ENCODE results near the gene MGST2.

DNA sequence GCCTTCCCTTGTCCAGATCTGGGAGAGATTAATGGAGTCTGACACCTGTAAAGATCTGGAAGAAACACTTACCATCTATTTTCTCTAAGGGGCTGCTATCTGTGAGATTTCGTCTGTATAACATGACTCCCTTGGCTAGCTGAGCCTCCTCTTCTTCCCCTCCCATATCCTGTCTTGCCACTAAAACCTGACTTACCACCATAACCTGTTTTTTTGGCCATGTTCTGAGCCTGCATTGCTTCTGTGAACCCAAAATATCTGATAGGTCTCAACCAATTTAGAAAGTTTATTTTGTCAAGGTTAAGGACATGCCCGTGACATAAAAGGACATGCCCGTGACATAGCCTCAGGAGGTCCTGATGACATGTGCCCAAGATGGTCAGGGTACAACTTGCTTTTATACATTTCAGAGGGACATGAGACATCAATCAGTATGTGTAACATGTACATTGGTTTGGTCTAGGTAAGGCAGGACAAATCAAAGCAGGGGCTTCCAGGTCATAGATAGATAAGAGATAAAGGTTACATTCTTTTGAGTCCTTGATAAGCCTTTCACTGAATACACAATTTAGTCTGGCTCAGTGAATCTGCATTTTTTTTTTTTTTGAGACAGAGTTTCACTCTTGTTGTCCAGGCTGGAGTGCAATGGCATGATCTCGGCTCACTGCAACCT is 11.4 kb downstream of the MGST2 start:
- TF ChIP-seq CTCF (optimal IDR thresholded peaks at IDR 0.05 in 1 of 3, IDR thresholded peaks at IDR 0.05 in 1 of 3, conservative IDR thresholded peaks at IDR 0.05 in 1 of 3; ENCODE audit: extremely low read depth in 1 of 3, insufficient read depth in 2 of 3, low read length in 3 of 3) (no peak), EZH2 (IDR thresholded peaks at IDR 0.05; ENCODE audit: low read length) (no peak)

All from keratinocyte (primary cell).